Retina (tissue), 1 donor: ENCODE data around the gene SHC2.
A peak's percentile ranks its signal among the peaks of the same experiment; 100 is the strongest.
"Not testable (repeated sequence)": the region's sequence is repeated elsewhere in the genome, so short reads cannot be mapped to it uniquely, and the experiment has no call there.

Experiments
- DNase-seq: peaks from one replicate; pipeline ENCODE4 v3.0.0-alpha.2; 2016

SHC2 gene

GRCh38 chr19:492091-492531 lies 31.3 kb upstream of the SHC2 start:
- DNase-seq = no peak

- DNase-seq = no peak
These were observed 30.4 kb upstream of the SHC2 start for GRCh38 chr19:491146-491741.

- peak; percentile 63 for DNase-seq
These were observed 28.8 kb upstream of the SHC2 start for GRCh38 chr19:489418-490196.

GRCh38 chr19:488505-489417 lies 27.9 kb upstream of the SHC2 start:
- peak; percentile 92 for DNase-seq

GRCh38 chr19:485583-486236 lies 24.9 kb upstream of the SHC2 start:
- DNase-seq = peak; percentile 83

- no peak for DNase-seq
These were observed 24.2 kb upstream of the SHC2 start for GRCh38 chr19:485077-485476.

GRCh38 chr19:484494-484893 lies 23.7 kb upstream of the SHC2 start:
- DNase-seq = no peak

- DNase-seq = no peak
These were observed 22.7 kb upstream of the SHC2 start for GRCh38 chr19:483332-484072.

GRCh38 chr19:482186-483041 lies 21.6 kb upstream of the SHC2 start:
- DNase-seq = no peak

GRCh38 chr19:481100-481499 lies 20.3 kb upstream of the SHC2 start:
- not testable (repeated sequence) for DNase-seq

GRCh38 chr19:480016-480855 lies 19.4 kb upstream of the SHC2 start:
- peak; percentile 90 for DNase-seq

- DNase-seq = no peak
These were observed 18.1 kb upstream of the SHC2 start for GRCh38 chr19:478976-479375.

- DNase-seq = no peak
These were observed 17.5 kb upstream of the SHC2 start for GRCh38 chr19:478236-478903.

GRCh38 chr19:475360-475759 lies 14.5 kb upstream of the SHC2 start:
- no peak for DNase-seq

- no peak for DNase-seq
These were observed 13.6 kb upstream of the SHC2 start for GRCh38 chr19:474126-475078.

- DNase-seq = no peak
These were observed 11.4 kb upstream of the SHC2 start for GRCh38 chr19:472005-472858.

- no peak for DNase-seq
These were observed 9.9 kb upstream of the SHC2 start for GRCh38 chr19:470701-471100.
